NCI-H446 treated with DMSO at 0.1 percent for 48 hours (cell line): ENCODE data around the gene SIX5.
"Not testable (repeated sequence)": the region's sequence is repeated elsewhere in the genome, so short reads cannot be mapped to it uniquely, and the experiment has no call there.

Experiments
- DNase-seq: peaks from one replicate; lab custom pipeline; 2025; lab: John Stamatoyannopoulos, UW

Gene SIX5

GRCh38 chr19:45768984-45769782 lies at the start of gene SIX5:
Gene SIX5, minus strand, starts transcription at chr19:45769252. Its CDS starts 408 bp downstream, at chr19:45768844.
- DNase-seq = peak; percentile 94

- no peak for DNase-seq
These were observed 48.8 kb upstream of the SIX5 start for GRCh38 chr19:45817725-45818301.

GRCh38 chr19:45817010-45817724 lies 48.1 kb upstream of the SIX5 start:
- DNase-seq = peak; percentile 68

GRCh38 chr19:45816236-45817009 lies 47.4 kb upstream of the SIX5 start:
- no peak for DNase-seq

GRCh38 chr19:45815481-45816216 lies 46.6 kb upstream of the SIX5 start:
- no peak for DNase-seq

GRCh38 chr19:45814851-45815480 lies 45.9 kb upstream of the SIX5 start, which contains the start of gene RSPH6A:
Gene RSPH6A, minus strand, starts transcription at chr19:45815308. Its CDS starts 132 bp downstream, at chr19:45815176.
- no peak for DNase-seq

- no peak for DNase-seq
These were observed 45.2 kb upstream of the SIX5 start for GRCh38 chr19:45814166-45814780.

GRCh38 chr19:45812297-45812696 lies 43.2 kb upstream of the SIX5 start:
- DNase-seq = no peak

GRCh38 chr19:45809643-45810159 lies 40.6 kb upstream of the SIX5 start:
- DNase-seq = no peak

GRCh38 chr19:45805719-45806118 lies 36.7 kb upstream of the SIX5 start:
- DNase-seq = no peak

- no peak for DNase-seq
These were observed 35.8 kb upstream of the SIX5 start for GRCh38 chr19:45804959-45805230.

- no peak for DNase-seq
These were observed 35.3 kb upstream of the SIX5 start for GRCh38 chr19:45804140-45804958.

GRCh38 chr19:45801603-45802175 lies 32.6 kb upstream of the SIX5 start:
- no peak for DNase-seq

GRCh38 chr19:45800070-45800553 lies 31.1 kb upstream of the SIX5 start:
- no peak for DNase-seq

GRCh38 chr19:45799541-45799940 lies 30.5 kb upstream of the SIX5 start:
- DNase-seq = not testable (repeated sequence)

GRCh38 chr19:45798995-45799517 lies 30.0 kb upstream of the SIX5 start:
- no peak for DNase-seq

GRCh38 chr19:45794627-45795026 lies 25.6 kb upstream of the SIX5 start:
- DNase-seq = no peak

GRCh38 chr19:45793876-45794275 lies 24.8 kb upstream of the SIX5 start:
- no peak for DNase-seq

GRCh38 chr19:45793178-45793564 lies 24.1 kb upstream of the SIX5 start:
- DNase-seq = no peak
